Lower lobe of right lung (tissue), 2 donors: ENCODE results near the gene CLASP2. TPM values are rescaled to one million over a fixed set of nuclear protein-coding genes. Genes with fewer than 3 reads are reported as not detected.
"Not testable (repeated sequence)": the region's sequence is repeated elsewhere in the genome, so short reads cannot be mapped to it uniquely, and the experiment has no call there.

ENCODE experiments used
- ATAC-seq, 2 donors: fragments of 200-7000 bp; cut with Tn5 transposase; one replicate each; pipeline ENCODE4 v1.9.1; 2020 to 2022; ENCODE audit warnings: mild to moderate bottlenecking in 2 of 2, moderate library complexity in 2 of 2
- DNase-seq: peaks from one replicate; pipeline ENCODE4 v3.0.0-alpha.2; 2020
- H3K27ac ChIP-seq: fragments of 200-600 bp; one replicate; pipeline ENCODE4 v1.8.0; 2022
- H3K27me3 ChIP-seq: fragments of 200-600 bp; one replicate; pipeline ENCODE4 v1.8.0; 2022; ENCODE audit warnings: low read depth
- H3K36me3 ChIP-seq: fragments of 200-600 bp; one replicate; pipeline ENCODE4 v1.8.0; 2022; ENCODE audit warnings: mild to moderate bottlenecking
- H3K4me1 ChIP-seq: fragments of 200-600 bp; one replicate; pipeline ENCODE4 v1.8.0; 2022
- H3K4me3 ChIP-seq: fragments of 200-600 bp; one replicate; pipeline ENCODE4 v1.8.0; 2022; ENCODE audit warnings: mild to moderate bottlenecking
- H3K9me3 ChIP-seq: fragments of 200-600 bp; one replicate; pipeline ENCODE4 v1.8.0; 2022
- CTCF ChIP-seq: fragments of 200-600 bp; IDR thresholded peaks from one replicate; pipeline ENCODE4 v1.8.0; 2022; ENCODE audit warnings: antibody characterized with exemption, mild to moderate bottlenecking
- intact Hi-C: fragments of 100-400 bp; cut with DNase I; formaldehyde crosslinking; loops from one replicate; pipeline ENCODE4 v1.11.0; 2022
- long read RNA-seq: library from polyadenylated mRNA; unstranded; transcript quantifications from one replicate; pipeline ENCODE4 v2.0.0, GENCODE V29; 2021
- total RNA-seq: library from RNA; stranded (reverse); fragmentation: NEBNext Ultra II Directional; extraction: Animal tissue kit (Norgen Biotek cat#: 25700); gene quantifications from one replicate; pipeline ENCODE4 v1.2.1, GENCODE V29; 2021
- donor health status: DM: no; HTN: yes; CAD: no; lungs with severe emphysema.

CLASP2 gene
- total RNA-seq = 64.3 TPM
- long read RNA-seq, partial matches to known transcripts = 2 of 25 reads
- long read RNA-seq, other reads (novel, unspliced or antisense) = 23 of 25 reads

- no peaks in the 10 kb centered on the region for H3K36me3 ChIP-seq
- peak; percentile 97 to 98 for ATAC-seq
- no peaks in the 10 kb centered on the region for H3K9me3 ChIP-seq
- peaks cover 21% of the 10 kb centered on the region for H3K4me1 ChIP-seq
- intact Hi-C loops = no loop called here
- peak within 1 kb of the TSS; percentile 84 for H3K4me3 ChIP-seq
- H3K27ac ChIP-seq = peak within 1 kb of the TSS; percentile 98
- no peaks in the 10 kb centered on the region for H3K27me3 ChIP-seq
- TF ChIP-seq CTCF = no peak
- DNase-seq = peak; percentile 93
Observed at GRCh38 chr3:33717866-33718594, at the start of gene CLASP2. Gene CLASP2 (minus strand): TSS chr3:33718254. CDS start chr3:33718002, 252 bp downstream.

- intact Hi-C loops = no loop called here
Observed at GRCh38 chr3:33758864-33759263, 40.8 kb upstream of the CLASP2 start.

GRCh38 chr3:33758281-33758680 is 40.2 kb upstream of the CLASP2 start:
- ATAC-seq (no peak), DNase-seq (no peak)
- Histone ChIP-seq H3K9me3 (peaks cover 13% of the 10 kb centered on the region), H3K4me1 (no peaks in the 10 kb centered on the region), H3K27ac (no peak overlapping the region), H3K36me3 (no peaks in the 10 kb centered on the region), H3K27me3 (no peaks in the 10 kb centered on the region), H3K4me3 (no peak overlapping the region)
- TF ChIP-seq CTCF = no peak
- intact Hi-C loops = no loop called here

More at GRCh38 chr3:33758864-33759263, 40.8 kb upstream of the CLASP2 start:
- Histone ChIP-seq H3K4me3 (no peak overlapping the region), H3K27ac (no peak overlapping the region), H3K27me3 (no peaks in the 10 kb centered on the region), H3K4me1 (no peaks in the 10 kb centered on the region), H3K36me3 (no peaks in the 10 kb centered on the region), H3K9me3 (peaks cover 10% of the 10 kb centered on the region)
- no peak for ATAC-seq
- DNase-seq = no peak
- no peak for TF ChIP-seq CTCF

- H3K27ac ChIP-seq, intact Hi-C loops, H3K4me3 ChIP-seq, DNase-seq, H3K27me3 ChIP-seq, ATAC-seq, H3K36me3 ChIP-seq, H3K4me1 ChIP-seq: not testable (repeated sequence)
- peaks cover 13% of the 10 kb centered on the region for H3K9me3 ChIP-seq
Observed at GRCh38 chr3:33754391-33754790, 36.3 kb upstream of the CLASP2 start.

GRCh38 chr3:33751336-33751735 is 33.3 kb upstream of the CLASP2 start:
- intact Hi-C loops = no loop called here
- ATAC-seq (no peak), DNase-seq (no peak)
- Histone ChIP-seq H3K9me3 (peaks cover 13% of the 10 kb centered on the region), H3K4me3 (no peak overlapping the region), H3K27ac (no peak overlapping the region), H3K36me3 (no peaks in the 10 kb centered on the region), H3K4me1 (no peaks in the 10 kb centered on the region), H3K27me3 (no peaks in the 10 kb centered on the region)
- TF ChIP-seq CTCF = no peak

- intact Hi-C loops = no loop called here
- DNase-seq = no peak
- Histone ChIP-seq H3K36me3 (no peaks in the 10 kb centered on the region), H3K27ac (no peak overlapping the region), H3K4me1 (no peaks in the 10 kb centered on the region), H3K27me3 (no peaks in the 10 kb centered on the region), H3K9me3 (peaks cover 13% of the 10 kb centered on the region), H3K4me3 (no peak overlapping the region)
- ATAC-seq = no peak
- no peak for TF ChIP-seq CTCF
Observed at GRCh38 chr3:33750211-33750548, 32.1 kb upstream of the CLASP2 start.
